ENCODE data around the gene KDM3A.

KDM3A gene

DNA sequence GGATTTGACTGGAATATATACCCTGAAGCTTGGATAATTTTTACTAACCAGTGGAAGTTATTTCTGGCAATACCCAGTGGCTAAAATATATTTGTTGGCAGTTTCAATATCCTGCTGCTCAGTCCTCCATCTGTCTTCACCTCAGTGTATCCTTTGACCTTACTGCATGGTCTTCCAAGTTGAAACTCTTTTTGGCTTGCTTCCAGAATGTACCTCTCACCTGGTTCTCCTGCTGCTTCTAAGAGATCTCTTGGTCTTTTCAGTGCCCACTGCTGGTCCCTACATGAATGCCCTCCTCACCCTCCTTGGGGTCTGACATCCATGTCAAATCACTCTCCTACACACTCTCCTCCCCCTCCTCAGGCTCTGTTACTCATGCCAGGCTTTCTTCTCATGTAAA lies 4.8 kb upstream of the KDM3A start:
- Histone ChIP-seq H3K36me3 (no peaks in the 10 kb centered on the region), H3K4me1 (ENCODE audit: control insufficient read depth in 1 of 2, insufficient read depth in 1 of 2, low read depth in 1 of 2, low read length in 1 of 2) (peaks cover 5 to 11% of the 10 kb centered on the region in 2 experiments), H3K4me3 (ENCODE audit: low read depth in 1 of 2, low read length in 1 of 2) (no peak overlapping the region), H3K27me3 (no peaks in the 10 kb centered on the region), H3K9me3 (peaks cover 18% of the 10 kb centered on the region), H3K27ac (no peak overlapping the region)
- TF ChIP-seq, protein P1, sequence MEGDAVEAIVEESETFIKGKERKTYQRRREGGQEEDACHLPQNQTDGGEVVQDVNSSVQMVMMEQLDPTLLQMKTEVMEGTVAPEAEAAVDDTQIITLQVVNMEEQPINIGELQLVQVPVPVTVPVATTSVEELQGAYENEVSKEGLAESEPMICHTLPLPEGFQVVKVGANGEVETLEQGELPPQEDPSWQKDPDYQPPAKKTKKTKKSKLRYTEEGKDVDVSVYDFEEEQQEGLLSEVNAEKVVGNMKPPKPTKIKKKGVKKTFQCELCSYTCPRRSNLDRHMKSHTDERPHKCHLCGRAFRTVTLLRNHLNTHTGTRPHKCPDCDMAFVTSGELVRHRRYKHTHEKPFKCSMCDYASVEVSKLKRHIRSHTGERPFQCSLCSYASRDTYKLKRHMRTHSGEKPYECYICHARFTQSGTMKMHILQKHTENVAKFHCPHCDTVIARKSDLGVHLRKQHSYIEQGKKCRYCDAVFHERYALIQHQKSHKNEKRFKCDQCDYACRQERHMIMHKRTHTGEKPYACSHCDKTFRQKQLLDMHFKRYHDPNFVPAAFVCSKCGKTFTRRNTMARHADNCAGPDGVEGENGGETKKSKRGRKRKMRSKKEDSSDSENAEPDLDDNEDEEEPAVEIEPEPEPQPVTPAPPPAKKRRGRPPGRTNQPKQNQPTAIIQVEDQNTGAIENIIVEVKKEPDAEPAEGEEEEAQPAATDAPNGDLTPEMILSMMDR (IDR thresholded peaks at IDR 0.05), result no peak

DNA sequence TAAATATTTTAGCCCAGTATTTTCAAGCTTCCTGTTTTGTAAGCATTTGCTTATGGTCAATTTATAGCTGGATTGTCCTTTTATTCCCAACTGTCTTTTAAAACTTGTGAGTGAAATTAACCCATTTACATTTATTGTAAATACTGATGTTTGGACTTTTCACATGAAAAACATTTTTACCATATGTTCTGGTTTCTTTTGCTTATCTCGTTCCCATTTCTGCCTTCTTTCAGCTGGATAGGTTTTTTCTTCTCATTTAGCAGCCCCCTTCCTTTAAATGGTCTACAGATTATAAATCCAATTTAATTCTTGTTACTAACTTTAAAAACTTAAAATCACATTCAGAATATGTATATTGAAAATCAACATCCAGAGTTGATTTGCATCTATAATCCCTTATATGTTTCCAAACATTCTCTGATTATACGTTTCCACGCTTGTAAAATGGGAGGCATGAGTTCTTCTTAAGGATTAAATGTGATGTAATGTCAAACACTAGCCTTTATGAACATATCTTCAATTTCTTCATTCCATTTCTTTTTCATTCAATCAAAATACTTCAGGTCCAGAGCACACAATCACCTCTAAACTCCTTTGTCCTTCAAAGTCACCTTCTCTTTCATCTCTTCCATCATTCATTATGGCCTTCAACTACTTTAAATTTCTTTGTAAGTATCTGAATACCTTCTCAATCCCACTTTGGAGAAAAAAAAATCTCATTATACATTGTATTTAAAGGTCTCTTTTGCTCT lies 1.1 kb upstream of the KDM3A start:
- Histone ChIP-seq H3K27me3 (no peaks in the 10 kb centered on the region), H3K4me3 (ENCODE audit: low read depth in 1 of 2, low read length in 1 of 2) (peak overlapping the region; percentile 82 to 89), H3K9me3 (peaks cover 18% of the 10 kb centered on the region), H3K36me3 (no peaks in the 10 kb centered on the region), H3K27ac (peak overlapping the region; percentile 99), H3K4me1 (ENCODE audit: control insufficient read depth in 1 of 2, insufficient read depth in 1 of 2, low read depth in 1 of 2, low read length in 1 of 2) (peaks cover 25 to 40% of the 10 kb centered on the region in 2 experiments)
- TF ChIP-seq, protein P1 (IDR thresholded peaks at IDR 0.05), result no peak

DNA sequence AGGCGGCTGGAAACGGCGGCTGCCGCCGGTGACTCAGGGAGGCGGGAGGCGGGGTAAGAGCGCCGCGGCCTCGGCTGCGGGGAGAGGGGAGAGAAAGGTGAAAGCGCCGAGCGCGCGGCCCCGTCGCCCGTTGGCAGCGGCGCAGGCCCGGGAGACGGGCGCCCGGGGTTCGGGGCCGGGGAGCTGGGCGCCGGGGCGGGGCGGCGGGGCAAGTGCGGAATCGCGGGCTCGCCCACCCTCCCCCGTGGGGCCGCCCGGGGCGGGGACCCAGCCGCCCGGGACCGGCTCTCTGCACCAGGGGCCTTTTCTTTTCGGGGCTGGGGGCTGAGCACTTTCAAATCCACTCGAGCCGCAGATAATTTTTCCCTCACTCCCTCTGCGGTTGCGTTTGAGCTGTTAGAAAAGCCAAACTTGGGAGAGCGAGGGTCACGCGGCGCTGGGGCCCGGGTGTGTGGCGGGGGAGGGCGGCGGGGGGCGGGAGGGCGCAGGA lies 266 bp downstream of the KDM3A start:
- Histone ChIP-seq H3K27ac (peak overlapping the region; percentile 99), H3K9me3 (peaks cover 18% of the 10 kb centered on the region), H3K4me1 (ENCODE audit: control insufficient read depth in 1 of 2, insufficient read depth in 1 of 2, low read depth in 1 of 2, low read length in 1 of 2) (peaks cover 25 to 40% of the 10 kb centered on the region in 2 experiments), H3K4me3 (ENCODE audit: low read depth in 1 of 2, low read length in 1 of 2) (peak overlapping the region; percentile 82 to 89), H3K27me3 (no peaks in the 10 kb centered on the region), H3K36me3 (peaks cover 4% of the 10 kb centered on the region)
- TF ChIP-seq, protein P1 (IDR thresholded peaks at IDR 0.05), result no peak

DNA sequence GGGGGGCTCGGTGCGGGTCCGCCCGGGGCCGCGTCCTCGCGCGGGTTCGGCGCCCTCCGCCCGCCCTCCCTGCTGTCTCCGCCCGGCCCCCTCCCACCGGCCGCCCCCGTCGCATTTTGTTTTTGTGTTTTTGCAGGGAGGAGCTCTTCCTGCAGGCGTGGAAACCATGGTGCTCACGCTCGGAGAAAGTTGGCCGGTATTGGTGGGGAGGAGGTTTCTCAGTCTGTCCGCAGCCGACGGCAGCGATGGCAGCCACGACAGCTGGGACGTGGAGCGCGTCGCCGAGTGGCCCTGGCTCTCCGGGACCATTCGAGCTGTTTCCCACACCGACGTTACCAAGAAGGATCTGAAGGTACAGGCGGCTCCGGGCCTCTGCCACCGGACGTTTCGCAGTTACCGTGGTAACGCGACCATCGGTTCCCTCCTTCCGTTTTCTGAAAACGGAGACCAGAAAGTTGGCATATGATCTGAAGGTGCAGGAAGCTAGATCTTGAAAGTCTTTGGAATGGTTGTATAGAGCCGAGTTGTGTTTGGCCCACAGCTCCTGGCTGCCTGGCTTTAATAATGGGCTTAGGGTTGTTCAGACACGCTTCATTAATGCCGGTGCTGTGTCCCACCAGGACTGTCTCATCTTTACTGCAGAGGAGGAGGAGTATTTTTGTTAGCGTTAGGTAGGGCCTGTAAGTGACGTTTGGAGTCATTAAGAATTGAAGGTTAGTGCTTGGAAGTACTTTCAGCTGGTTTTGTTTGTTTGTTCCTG lies 891 bp downstream of the KDM3A start:
- H3K9me3 ChIP-seq, result peaks cover 18% of the 10 kb centered on the region
- H3K36me3 ChIP-seq, result peaks cover 10% of the 10 kb centered on the region
- peak overlapping the region; percentile 99 for H3K27ac ChIP-seq
- TF ChIP-seq, protein P1 (IDR thresholded peaks at IDR 0.05), result no peak
- peak overlapping the region; percentile 82 to 89 for H3K4me3 ChIP-seq (ENCODE audit: low read depth in 1 of 2, low read length in 1 of 2)
- no peaks in the 10 kb centered on the region for H3K27me3 ChIP-seq
- peaks cover 25 to 40% of the 10 kb centered on the region in 2 experiments for H3K4me1 ChIP-seq (ENCODE audit: control insufficient read depth in 1 of 2, insufficient read depth in 1 of 2, low read depth in 1 of 2, low read length in 1 of 2)

DNA sequence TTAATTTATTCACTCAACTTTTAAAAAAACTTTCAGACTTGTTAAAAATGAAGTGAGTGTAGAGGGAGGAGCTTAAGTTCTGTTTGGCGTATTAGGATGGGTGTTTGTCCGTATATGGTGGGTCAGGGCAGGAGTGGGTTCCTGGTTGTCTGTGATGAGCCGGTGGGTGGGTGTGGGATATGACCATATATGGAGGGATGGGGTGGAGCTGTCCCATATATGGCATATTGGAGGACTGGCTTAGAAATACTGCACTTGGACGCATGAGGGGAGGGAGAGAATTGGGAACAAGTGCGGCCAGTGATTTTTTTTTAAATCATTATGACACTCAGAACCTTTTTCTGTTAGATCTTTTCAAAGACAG lies 1.5 kb downstream of the KDM3A start:
- H3K4me1 ChIP-seq (ENCODE audit: control insufficient read depth in 1 of 2, insufficient read depth in 1 of 2, low read depth in 1 of 2, low read length in 1 of 2), result peaks cover 25 to 40% of the 10 kb centered on the region in 2 experiments
- peaks cover 10% of the 10 kb centered on the region for H3K36me3 ChIP-seq
- H3K27me3 ChIP-seq, result no peaks in the 10 kb centered on the region
- peak overlapping the region; percentile 82 to 89 for H3K4me3 ChIP-seq (ENCODE audit: low read depth in 1 of 2, low read length in 1 of 2)
- H3K9me3 ChIP-seq, result peaks cover 18% of the 10 kb centered on the region
- peak overlapping the region; percentile 99 for H3K27ac ChIP-seq
- TF ChIP-seq, protein P1 (IDR thresholded peaks at IDR 0.05), result peak; percentile 57
